Testis (tissue), 2 donors: ENCODE results near the gene MATN1.

Source experiments
- CTCF ChIP-seq, 3 experiments: fragments of 450-650 bp in 2 of 3; fragments of 200-600 bp in 1 of 3; sonication (generic) in 1 of 3; IDR thresholded peaks; one replicate each; pipeline ENCODE4 v1.5.1; 2016 to 2019; ENCODE audit warnings: antibody characterized with exemption in 3 of 3, mild to moderate bottlenecking in 2 of 3, moderate library complexity in 1 of 3
- POLR2A ChIP-seq: fragments of 450-650 bp; IDR thresholded peaks from one replicate; pipeline ENCODE4 v1.6.1; 2017; ENCODE audit warnings: antibody characterized with exemption, mild to moderate bottlenecking, moderate library complexity

DNA sequence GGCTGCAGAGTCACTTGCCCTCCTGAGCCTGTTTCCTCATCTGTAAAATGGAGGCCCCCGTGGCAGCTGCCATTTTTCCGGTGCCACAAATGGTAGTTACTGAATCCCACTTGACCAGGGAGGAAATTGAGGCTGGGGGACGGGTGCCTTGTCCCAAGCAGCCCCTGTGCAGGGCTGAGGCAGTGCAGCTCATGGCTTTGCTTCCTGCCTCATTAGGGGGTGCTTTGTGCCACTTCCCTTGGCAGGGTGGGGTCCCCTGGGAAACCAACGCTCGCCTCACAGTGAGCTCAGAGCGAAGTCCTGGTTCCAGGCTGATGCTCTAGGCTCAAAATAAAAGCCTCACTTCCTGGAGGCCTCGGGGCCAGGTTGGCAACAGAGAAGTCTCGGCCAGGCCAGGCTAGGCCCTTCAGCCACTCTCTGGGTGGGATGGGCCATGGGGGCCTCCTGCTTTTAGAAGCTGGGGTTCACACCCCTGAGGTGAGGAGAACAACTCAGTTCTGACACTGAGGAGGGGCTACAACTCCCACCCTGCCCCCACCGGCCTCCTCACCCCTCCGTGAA, 27.4 kb upstream of the MATN1 start:
- no peak for TF ChIP-seq CTCF (IDR thresholded peaks at IDR 0.05)
- no peak for TF ChIP-seq POLR2A
